PFSK-1 (cell line): ENCODE results near the gene TOX4.

ENCODE experiments used
- FOXP2 ChIP-seq: optimal IDR thresholded peaks from 2 replicates; pipeline ENCODE3; 2011; ENCODE audit warnings: borderline replicate concordance, control low read depth, inconsistent platforms; ENCODE audit not compliant: insufficient read depth; ENCODE audit errors: extremely low read length, extremely low read depth
- POLR2AphosphoS5 ChIP-seq: IDR thresholded peaks from 2 replicates; pipeline ENCODE4 v1.6.1; 2012; ENCODE audit warnings: low read depth, mild to moderate bottlenecking, control low read depth, low read length, moderate library complexity
- REST ChIP-seq, 2 experiments: IDR thresholded peaks; 2 replicates each; pipeline versions ENCODE4 v1.6.1 to v1.8.0; 2011 to 2012; ENCODE audit warnings: low read depth in 2 of 2, low read length in 2 of 2, control low read depth in 1 of 2, inconsistent platforms in 1 of 2, mild to moderate bottlenecking in 1 of 2, moderate library complexity in 1 of 2; ENCODE audit not compliant: insufficient read depth in 1 of 2
- SIN3A ChIP-seq: IDR thresholded peaks from 2 replicates; pipeline ENCODE4 v1.6.1; 2012; ENCODE audit warnings: mild to moderate bottlenecking, low read length, moderate library complexity, borderline replicate concordance; ENCODE audit not compliant: insufficient read depth
- TAF1 ChIP-seq: IDR thresholded peaks from 2 replicates; pipeline ENCODE4 v1.6.1; 2012; ENCODE audit warnings: low read length, control low read depth, borderline replicate concordance; ENCODE audit not compliant: insufficient read depth

GRCh38 chr14:21533294-21533693, 56.3 kb downstream of the TOX4 start:
- TF ChIP-seq POLR2AphosphoS5 = no peak
- TF ChIP-seq REST (IDR thresholded peaks at IDR 0.05; ENCODE audit: insufficient read depth in 1 of 2, low read depth in 2 of 2, low read length in 2 of 2) = no peak
- TF ChIP-seq SIN3A = no peak
- no peak for TF ChIP-seq TAF1
- no peak for TF ChIP-seq FOXP2
